K562 (cell line): ENCODE measurements around the gene PLEKHG5. TPM values are rescaled to one million over a fixed set of nuclear protein-coding genes. Genes with fewer than 3 reads are reported as not detected.

Source experiments
- ATAC-seq: fragments of 200-7000 bp; cut with Tn5 transposase; 3 replicates; pipeline ENCODE4 v1.9.1; 2020; ENCODE audit warnings: moderate library complexity
- BruUV-seq: library from RNA; stranded (reverse); fragments of 400-500 nt; replicated peaks from 2 replicates; lab custom pipeline; 2021; lab: Mats Ljungman, UMichigan
- CTCF ChIA-PET: fragments of 300-600 bp; formaldehyde crosslinking; extraction: SDS; loops from one replicate; lab custom pipeline; 2021; ENCODE audit warnings: low intra/inter-chr PET ratio; lab: Yijun Ruan, JAX
- POLR2A ChIA-PET: fragments of 300-600, 350-650 bp; sonication (Branson Sonifier 250); formaldehyde crosslinking; extraction: SDS; loops from one replicate; lab custom pipeline; 2021; ENCODE audit warnings: antibody characterized with exemption, inconsistent platforms; lab: Yijun Ruan, JAX
- DNase-seq, 4 experiments: peaks; one replicate each; pipeline versions ENCODE4 v3.0.0 to v3.0.0-alpha.2; 2011 to 2018; ENCODE audit warnings: low spot score in 3 of 4, mixed read lengths in 3 of 4; ENCODE audit errors: extremely low read depth in 1 of 4
- FAIRE-seq: peaks from 2 replicates; lab custom pipeline; 2011; peaks lifted over from hg19 to GRCh38; lab: Jason Lieb, UNC
- H2AFZ ChIP-seq: 2 replicates; pipeline ENCODE4 v1.6.0; 2011; ENCODE audit warnings: low read depth, low read length, control low read depth, inconsistent platforms
- H3K27ac ChIP-seq: fragments of 200-600 bp; 3 replicates; pipeline ENCODE4 v1.8.0; 2011; ENCODE audit warnings: low read depth, mild to moderate bottlenecking, control low read depth, inconsistent platforms, low read length, moderate library complexity, mixed read lengths; ENCODE audit errors: extremely low read depth
- H3K27me3 ChIP-seq, 2 experiments: fragments of 300-600 bp in 1 of 2; 2 replicates in 1 of 2; 3 replicates in 1 of 2; pipeline versions ENCODE4 v1.6.0 to v1.8.0; 2011; ENCODE audit warnings: inconsistent platforms in 2 of 2, low read length in 2 of 2, mild to moderate bottlenecking in 1 of 2, mixed read lengths in 1 of 2, moderate library complexity in 1 of 2; ENCODE audit not compliant: control insufficient read depth in 2 of 2, insufficient read depth in 2 of 2
- H3K36me3 ChIP-seq: fragments of 300-600 bp; 3 replicates; pipeline ENCODE4 v1.8.0; 2011; ENCODE audit warnings: mild to moderate bottlenecking, low read length, inconsistent platforms; ENCODE audit not compliant: control insufficient read depth, insufficient read depth
- H3K4me1 ChIP-seq, 2 experiments: fragments of 200-600 bp in 1 of 2; replicated peaks in 1 of 2; 2 replicates in 1 of 2; 3 replicates in 1 of 2; pipeline versions ENCODE4 v1.5.1 to v1.8.0; 2011; ENCODE audit warnings: inconsistent platforms in 2 of 2, low read length in 2 of 2, mild to moderate bottlenecking in 1 of 2, mixed read lengths in 1 of 2, moderate library complexity in 1 of 2; ENCODE audit not compliant: control insufficient read depth in 2 of 2, insufficient read depth in 2 of 2
- H3K4me2 ChIP-seq: 2 replicates; pipeline ENCODE4 v1.6.1; 2011; ENCODE audit warnings: low read length, control low read depth, inconsistent platforms, mixed read lengths; ENCODE audit not compliant: insufficient read depth
- H3K4me3 ChIP-seq: fragments of 200-600 bp; sonication (generic), shearing (Covaris generic); 2 replicates; pipeline ENCODE4 v1.5.1; 2016; ENCODE audit warnings: control low read depth, inconsistent platforms
- H3K79me2 ChIP-seq: fragments of 200-600 bp; 3 replicates; pipeline ENCODE4 v1.8.0; 2011; ENCODE audit warnings: low read length, inconsistent platforms; ENCODE audit not compliant: control insufficient read depth, insufficient read depth
- H3K9ac ChIP-seq, 2 experiments: 2 replicates each; pipeline versions ENCODE4 v1.6.0 to v1.6.1; 2011; ENCODE audit warnings: low read depth in 2 of 2, low read length in 2 of 2, control low read depth in 1 of 2, inconsistent platforms in 1 of 2, mild to moderate bottlenecking in 1 of 2, mixed read lengths in 1 of 2; ENCODE audit not compliant: insufficient read depth in 1 of 2
- H3K9me1 ChIP-seq: one replicate; pipeline ENCODE4 v1.6.0; 2011; ENCODE audit warnings: inconsistent platforms, mild to moderate bottlenecking, low read length, moderate library complexity; ENCODE audit not compliant: control insufficient read depth, insufficient read depth
- H3K9me3 ChIP-seq: replicated peaks from 2 replicates; pipeline ENCODE4 v1.5.1; 2011; ENCODE audit warnings: low read depth, low read length, inconsistent platforms; ENCODE audit not compliant: control insufficient read depth, insufficient read depth
- H4K20me1 ChIP-seq: replicated peaks from 2 replicates; pipeline ENCODE4 v1.6.1; 2011; ENCODE audit warnings: low read length, inconsistent platforms, mixed read lengths; ENCODE audit not compliant: control insufficient read depth, insufficient read depth
- BHLHE40 ChIP-seq: IDR thresholded peaks from 2 replicates; pipeline ENCODE4 v1.6.1; 2011; ENCODE audit warnings: low read length, improper control_type of control experiment
- CBFB ChIP-seq: sonication (generic); formaldehyde crosslinking; IDR thresholded peaks from 2 replicates; pipeline ENCODE4 v1.4.0; 2020; ENCODE audit warnings: mild to moderate bottlenecking, missing genetic modification reagents
- KAT2B ChIP-seq: IDR thresholded peaks from one replicate; pipeline ENCODE4 v1.6.1; 2012; ENCODE audit warnings: low read depth, mild to moderate bottlenecking, control low read depth, inconsistent platforms, low read length, moderate library complexity
- NFIC ChIP-seq: fragments of 450-650 bp; IDR thresholded peaks from 2 replicates; pipeline ENCODE4 v1.6.1; 2017; ENCODE audit warnings: mild to moderate bottlenecking, inconsistent platforms
- NRF1 ChIP-seq, 2 experiments: fragments of 450-650 bp; IDR thresholded peaks in 1 of 2; conservative IDR thresholded peaks in 1 of 2; 2 replicates each; pipeline ENCODE4 v1.6.1; 2014; ENCODE audit warnings: mild to moderate bottlenecking in 2 of 2
- THRA ChIP-seq: fragments of 450-650 bp; IDR thresholded peaks from 2 replicates; pipeline ENCODE4 v1.6.1; 2017; ENCODE audit warnings: mild to moderate bottlenecking, moderate library complexity
- TRIM24 ChIP-seq, 2 experiments: fragments of 450-650 bp; IDR thresholded peaks; 2 replicates each; pipeline ENCODE4 v1.6.1; 2016
- TRIM28 ChIP-seq: fragments of 450-650 bp; IDR thresholded peaks from 2 replicates; pipeline ENCODE4 v1.6.1; 2017
- ZNF121 ChIP-seq: sonication (generic); formaldehyde crosslinking; conservative IDR thresholded peaks from 2 replicates; pipeline ENCODE4 v1.8.0; 2022; ENCODE audit warnings: missing genetic modification reagents
- ZNF124 ChIP-seq: sonication (generic); formaldehyde crosslinking; IDR thresholded peaks from 2 replicates; pipeline ENCODE4 v1.8.1; 2022; ENCODE audit warnings: missing genetic modification reagents
- ZNF184 ChIP-seq: sonication (generic); formaldehyde crosslinking; IDR thresholded peaks from 2 replicates; pipeline ENCODE4 v1.5.0; 2020; ENCODE audit warnings: missing genetic modification reagents
- ZNF224 ChIP-seq: sonication (generic); formaldehyde crosslinking; IDR thresholded peaks from 2 replicates; pipeline ENCODE4 v1.8.0; 2022; ENCODE audit warnings: mild to moderate bottlenecking, missing genetic modification reagents
- ZNF316 ChIP-seq: fragments of 450-650 bp; IDR thresholded peaks from 2 replicates; pipeline ENCODE4 v1.6.1; 2016
- WGBS: fragments of 100-300 bp; shearing (Covaris generic); methylation state at CpG from one replicate; pipeline ENCODE4 v1.1.6; 2016; ENCODE audit warnings: low coverage, mixed read lengths; ENCODE audit not compliant: insufficient coverage; ENCODE audit errors: missing lambda C conversion rate; 5-methylcytosine and 5-hydroxymethylcytosine counted together
- in situ Hi-C: fragments of 300-500 bp; cut with MboI; formaldehyde crosslinking; loops from 4 replicates; pipeline ENCODE4 v1.15.0; 2018; ENCODE audit warnings: inconsistent platforms, mixed read lengths
- intact Hi-C: fragments of 100-400 bp; cut with micrococcal nuclease; formaldehyde crosslinking; loops from 2 replicates; pipeline ENCODE4 v1.14.2; 2022
- polyA plus RNA-seq, 8 experiments: library from polyadenylated mRNA; depleted of rRNA in 4 of 8; stranded (reverse) in 5 of 8; unstranded in 3 of 8; fragments of >200 nt; fragmentation: Nextera tagmentation in 2 of 8; fragmentation: Illumina TruSeq in 1 of 8; extraction: Ambion mirVana in 2 of 8; extraction: Trizol in 1 of 8; gene quantifications; 2 replicates each; pipeline versions ENCODE4 v1.2.1 to v1.2.3, GENCODE V29; 2011 to 2014; ENCODE audit warnings: inconsistent platforms in 1 of 8, missing spikeins in 1 of 8
- total RNA-seq, 7 experiments: library from RNA; depleted of rRNA in 6 of 7; stranded (reverse); fragments of >200 nt in 6 of 7; fragmentation: Illumina TruSeq in 2 of 7; extraction: Trizol in 2 of 7; gene quantifications; 2 replicates each; pipeline versions ENCODE4 v1.2.1 to v1.2.3, GENCODE V29; 2011 to 2021; ENCODE audit warnings: low replicate concordance in 1 of 7
- TF ChIP-seq, protein P1 (sequence below): fragments of 450-650 bp; IDR thresholded peaks from 2 replicates; pipeline ENCODE4 v1.6.1; 2017; ENCODE audit warnings: antibody characterized with exemption, mild to moderate bottlenecking

PLEKHG5 gene
- total and polyA plus RNA-seq, 9 of the 15 experiments (the other 6 are each of a cell fraction or from before 2014, with no cell fraction given), result 0.04 to 0.29 (median 0.09) TPM; not detected in 3

DNA sequence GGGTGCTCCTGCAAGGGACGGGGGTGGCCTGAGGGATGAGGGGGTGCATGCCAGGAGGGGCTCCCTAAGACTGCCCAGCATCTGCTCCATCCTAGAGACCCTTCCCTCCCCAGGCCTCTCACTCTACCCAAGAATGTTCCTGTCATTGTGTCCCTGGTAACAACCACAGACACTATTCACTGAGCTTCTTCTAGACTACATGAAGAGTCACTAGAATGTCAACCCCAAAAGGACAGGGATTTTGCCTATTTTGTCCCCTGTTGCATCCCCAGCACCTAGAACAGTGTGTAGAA, 28.4 kb downstream of the PLEKHG5 start (continued):
- TF ChIP-seq ZNF124, result no peak
- no peak for TF ChIP-seq BHLHE40
- no peak for TF ChIP-seq NRF1 (conservative IDR thresholded peaks at IDR 0.05 in 1 of 2, IDR thresholded peaks at IDR 0.05 in 1 of 2)
- no peak for TF ChIP-seq THRA
- TF ChIP-seq KAT2B, result no peak
- no peak for TF ChIP-seq ZNF224 (CRISPR knock-in tag)

DNA sequence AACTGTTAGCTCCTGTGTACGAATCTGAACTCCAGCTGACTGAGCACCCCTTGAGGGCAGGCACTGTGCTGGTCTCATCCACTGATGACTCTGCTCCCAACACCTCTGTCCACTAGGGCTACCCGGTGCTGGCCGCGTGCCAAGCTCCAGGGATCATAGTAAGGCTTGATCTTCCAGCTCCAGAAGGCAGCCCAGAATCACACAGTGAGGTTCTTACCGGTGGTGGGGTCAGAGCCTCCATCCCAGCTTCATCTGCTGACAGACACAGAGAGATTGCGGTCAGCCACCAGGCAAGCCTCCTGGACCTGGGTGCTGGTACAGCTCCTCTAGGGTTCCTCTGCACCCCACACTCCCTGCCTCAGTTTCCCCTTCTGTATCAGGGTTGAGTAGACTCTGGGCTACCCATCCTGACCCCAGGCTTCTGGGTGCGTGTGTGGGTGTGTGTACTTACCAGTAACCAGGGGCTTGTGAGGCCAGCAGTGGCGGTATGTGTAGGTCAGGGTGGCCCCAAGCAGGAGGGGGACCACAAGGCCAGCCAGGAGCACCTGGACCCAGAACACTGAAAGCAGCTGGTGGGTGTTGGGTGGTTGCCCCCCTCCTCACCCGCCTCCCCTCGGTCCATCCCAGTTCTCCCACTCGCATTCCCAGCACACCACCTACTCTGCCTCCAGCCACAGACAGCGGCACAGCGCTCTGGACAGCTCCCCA, 28.9 kb downstream of the PLEKHG5 start:
- Histone ChIP-seq H4K20me1 (peaks cover 28% of the 10 kb centered on the region), H2AFZ (no peak overlapping the region), H3K36me3 (no peaks in the 10 kb centered on the region), H3K27ac (no peak overlapping the region), H3K4me2 (no peak overlapping the region), H3K9me1 (no peaks in the 10 kb centered on the region), H3K79me2 (no peaks in the 10 kb centered on the region), H3K9me3 (no peaks in the 10 kb centered on the region), H3K4me1 (peaks cover 0 to 51% of the 10 kb centered on the region in 2 experiments; a peak in 2 of 5 replicates), H3K9ac (no peak overlapping the region), H3K27me3 (peaks cover 75 to 81% of the 10 kb centered on the region in 2 experiments), H3K4me3 (no peak overlapping the region)
- ATAC-seq, result no peak
- no TSS peak for BruUV-seq
- WGBS, result 11% methylated on average over 13 of the region's 13 CpGs
- FAIRE-seq, result no peak
- POLR2A ChIA-PET, result interaction anchor here (0.5 to 1.4 kb wide), 5 partner anchors 24 to 1168 kb away, joined by 3 read pairs; no protein-coding TSS in a partner anchor
- CTCF ChIA-PET, result no interaction called here
- DNase-seq, result peak in 3 of 4 experiments; percentile 38 to 58 (median 53)
- intact Hi-C loops, result no loop called here
- in situ Hi-C loops, result no loop called here
- TF ChIP-seq CBFB (CRISPR knock-in tag), result 0 out of 2 replicates have a peak, but pooled peaks have one; percentile 36
- peak; percentile 75; the same call in 1 of the 2 replicates for TF ChIP-seq TRIM28
- TF ChIP-seq, protein P1, sequence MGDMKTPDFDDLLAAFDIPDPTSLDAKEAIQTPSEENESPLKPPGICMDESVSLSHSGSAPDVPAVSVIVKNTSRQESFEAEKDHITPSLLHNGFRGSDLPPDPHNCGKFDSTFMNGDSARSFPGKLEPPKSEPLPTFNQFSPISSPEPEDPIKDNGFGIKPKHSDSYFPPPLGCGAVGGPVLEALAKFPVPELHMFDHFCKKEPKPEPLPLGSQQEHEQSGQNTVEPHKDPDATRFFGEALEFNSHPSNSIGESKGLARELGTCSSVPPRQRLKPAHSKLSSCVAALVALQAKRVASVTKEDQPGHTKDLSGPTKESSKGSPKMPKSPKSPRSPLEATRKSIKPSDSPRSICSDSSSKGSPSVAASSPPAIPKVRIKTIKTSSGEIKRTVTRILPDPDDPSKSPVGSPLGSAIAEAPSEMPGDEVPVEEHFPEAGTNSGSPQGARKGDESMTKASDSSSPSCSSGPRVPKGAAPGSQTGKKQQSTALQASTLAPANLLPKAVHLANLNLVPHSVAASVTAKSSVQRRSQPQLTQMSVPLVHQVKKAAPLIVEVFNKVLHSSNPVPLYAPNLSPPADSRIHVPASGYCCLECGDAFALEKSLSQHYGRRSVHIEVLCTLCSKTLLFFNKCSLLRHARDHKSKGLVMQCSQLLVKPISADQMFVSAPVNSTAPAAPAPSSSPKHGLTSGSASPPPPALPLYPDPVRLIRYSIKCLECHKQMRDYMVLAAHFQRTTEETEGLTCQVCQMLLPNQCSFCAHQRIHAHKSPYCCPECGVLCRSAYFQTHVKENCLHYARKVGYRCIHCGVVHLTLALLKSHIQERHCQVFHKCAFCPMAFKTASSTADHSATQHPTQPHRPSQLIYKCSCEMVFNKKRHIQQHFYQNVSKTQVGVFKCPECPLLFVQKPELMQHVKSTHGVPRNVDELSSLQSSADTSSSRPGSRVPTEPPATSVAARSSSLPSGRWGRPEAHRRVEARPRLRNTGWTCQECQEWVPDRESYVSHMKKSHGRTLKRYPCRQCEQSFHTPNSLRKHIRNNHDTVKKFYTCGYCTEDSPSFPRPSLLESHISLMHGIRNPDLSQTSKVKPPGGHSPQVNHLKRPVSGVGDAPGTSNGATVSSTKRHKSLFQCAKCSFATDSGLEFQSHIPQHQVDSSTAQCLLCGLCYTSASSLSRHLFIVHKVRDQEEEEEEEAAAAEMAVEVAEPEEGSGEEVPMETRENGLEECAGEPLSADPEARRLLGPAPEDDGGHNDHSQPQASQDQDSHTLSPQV, result no peak
- no peak for TF ChIP-seq ZNF184 (CRISPR knock-in tag)
- peak; percentile 96 for TF ChIP-seq NFIC
- TF ChIP-seq TRIM24 (IDR thresholded peaks at IDR 0.05), result peak; percentile 29 to 68; a peak in 3 of 4 replicates
- 0 out of 2 replicates have a peak, but pooled peaks have one; percentile 27 for TF ChIP-seq ZNF121
- peak; percentile 88 for TF ChIP-seq ZNF316
